BJ (cell line): ENCODE data around the gene WWP2. TPM values are rescaled to one million over a fixed set of nuclear protein-coding genes. Genes with fewer than 3 reads are reported as not detected.

Source experiments
- CTCF ChIA-PET: fragments of 350-600 bp; formaldehyde crosslinking; extraction: SDS; loops from one replicate; lab custom pipeline; 2021; ENCODE audit warnings: antibody characterized with exemption, inconsistent platforms; lab: Yijun Ruan, JAX
- POLR2A ChIA-PET: fragments of 300-600 bp; sonication (Branson Sonifier 250); formaldehyde crosslinking; extraction: SDS; loops from one replicate; lab custom pipeline; 2021; ENCODE audit warnings: antibody characterized with exemption; lab: Charles Lee
- DNase-seq: peaks from one replicate; pipeline ENCODE4 v3.0.0-alpha.2; 2011; ENCODE audit warnings: low read depth
- H3K27me3 ChIP-seq: 2 replicates; pipeline ENCODE4 v1.6.0; 2011; ENCODE audit warnings: low read length; ENCODE audit not compliant: control insufficient read depth, insufficient read depth
- H3K36me3 ChIP-seq: 2 replicates; pipeline ENCODE4 v1.5.1; 2011; ENCODE audit warnings: low read length; ENCODE audit not compliant: control insufficient read depth, insufficient read depth
- H3K4me3 ChIP-seq: 2 replicates; pipeline ENCODE4 v1.5.1; 2011; ENCODE audit warnings: low read depth, mild to moderate bottlenecking, control low read depth, low read length
- CTCF ChIP-seq: IDR thresholded peaks from 2 replicates; pipeline ENCODE4 v1.5.1; 2011; ENCODE audit warnings: low read depth, mild to moderate bottlenecking, control low read depth, inconsistent platforms, low read length, moderate library complexity; ENCODE audit not compliant: insufficient read depth
- polyA plus RNA-seq: library from polyadenylated mRNA; depleted of rRNA; stranded (reverse); fragments of >200 nt; gene quantifications from 2 replicates; pipeline ENCODE4 v1.2.3, GENCODE V29; 2011

Gene WWP2
- polyA plus RNA-seq, 1 experiment = 16.8 TPM

- no peak for DNase-seq
- peaks cover 4% of the 10 kb centered on the region for H3K36me3 ChIP-seq
- no peak overlapping the region for H3K4me3 ChIP-seq
- no peaks in the 10 kb centered on the region for H3K27me3 ChIP-seq
- POLR2A ChIA-PET = no interaction called here
- CTCF ChIA-PET = interaction anchor here (1.2 kb wide), 1 partner anchor 57 kb away, joined by 5 read pairs; no protein-coding TSS in a partner anchor
- TF ChIP-seq CTCF = no peak
Measured at GRCh38 chr16:69872888-69873287, 110.8 kb downstream of the WWP2 start.

- ChIA-PET POLR2A (no interaction called here), CTCF (interaction anchor here (1.0 to 1.2 kb wide), 2 partner anchors 57 to 77 kb away, joined by 3 to 5 read pairs; no protein-coding TSS in a partner anchor)
- no peak for TF ChIP-seq CTCF
- no peak overlapping the region for H3K4me3 ChIP-seq
- no peaks in the 10 kb centered on the region for H3K27me3 ChIP-seq
- peaks cover 4% of the 10 kb centered on the region for H3K36me3 ChIP-seq
- DNase-seq = no peak
Measured at GRCh38 chr16:69873783-69874182, 111.7 kb downstream of the WWP2 start.

GRCh38 chr16:69874271-69874670 is 112.1 kb downstream of the WWP2 start:
- no peak for DNase-seq
- TF ChIP-seq CTCF = no peak
- no peaks in the 10 kb centered on the region for H3K27me3 ChIP-seq
- H3K4me3 ChIP-seq = no peak overlapping the region
- ChIA-PET CTCF (interaction anchor here (0.9 to 1.2 kb wide), 3 partner anchors 14 to 77 kb away, joined by 3 to 5 read pairs (median 3); no protein-coding TSS in a partner anchor), POLR2A (no interaction called here)
- H3K36me3 ChIP-seq = peaks cover 4% of the 10 kb centered on the region

GRCh38 chr16:69880640-69881133 is 118.6 kb downstream of the WWP2 start:
- TF ChIP-seq CTCF = no peak
- Histone ChIP-seq H3K36me3 (no peaks in the 10 kb centered on the region; the same call in none of the 2 replicates), H3K27me3 (no peaks in the 10 kb centered on the region), H3K4me3 (no peak overlapping the region)
- DNase-seq = no peak
- POLR2A ChIA-PET = interaction anchor here (0.6 kb wide), 1 partner anchor 73 kb away, joined by 7 read pairs; no protein-coding TSS in a partner anchor
- CTCF ChIA-PET = interaction anchor here (1.5 to 2.0 kb wide), 3 partner anchors 9 to 49 kb away, joined by 5 to 8 read pairs (median 7); no protein-coding TSS in a partner anchor

GRCh38 chr16:69881141-69881540 is 119.0 kb downstream of the WWP2 start:
- no peak overlapping the region for H3K4me3 ChIP-seq
- DNase-seq = no peak
- H3K27me3 ChIP-seq = no peaks in the 10 kb centered on the region
- CTCF ChIA-PET = interaction anchor here (0.7 to 2.0 kb wide), 4 partner anchors 10 to 49 kb away, joined by 3 to 8 read pairs (median 6); no protein-coding TSS in a partner anchor
- no peak for TF ChIP-seq CTCF
- POLR2A ChIA-PET = no interaction called here
- H3K36me3 ChIP-seq = no peaks in the 10 kb centered on the region; the same call in none of the 2 replicates
